Sigmoid colon (tissue), 4 donors: Measurements from ENCODE around the gene TRIM39.

Source experiments
- CTCF ChIP-seq, 4 experiments: fragments of 450-650 bp in 3 of 4; fragments of 200-600 bp in 1 of 4; IDR thresholded peaks; one replicate each; pipeline ENCODE4 v1.5.1; 2016 to 2019; ENCODE audit warnings: antibody characterized with exemption in 4 of 4, mild to moderate bottlenecking in 3 of 4, moderate library complexity in 2 of 4
- EP300 ChIP-seq, 4 donors: sonication (generic); formaldehyde crosslinking; IDR thresholded peaks; one replicate each; pipeline ENCODE4 v1.6.1; 2017; ENCODE audit warnings: antibody characterized with exemption in 4 of 4
- POLR2A ChIP-seq, 2 donors: fragments of 450-650 bp; IDR thresholded peaks; one replicate each; pipeline ENCODE4 v1.6.1; 2016; ENCODE audit warnings: antibody characterized with exemption in 2 of 2, mild to moderate bottlenecking in 2 of 2, moderate library complexity in 2 of 2
- POLR2AphosphoS5 ChIP-seq, 4 donors: sonication (generic); formaldehyde crosslinking; IDR thresholded peaks; one replicate each; pipeline ENCODE4 v1.6.1; 2017; ENCODE audit warnings: antibody characterized with exemption in 4 of 4

- TF ChIP-seq CTCF (IDR thresholded peaks at IDR 0.05) = no peak
- TF ChIP-seq POLR2A (IDR thresholded peaks at IDR 0.05) = no peak
- no peak for TF ChIP-seq EP300 (IDR thresholded peaks at IDR 0.05)
- no peak for TF ChIP-seq POLR2AphosphoS5 (IDR thresholded peaks at IDR 0.05)
These were observed 34.9 kb downstream of the TRIM39 start for GRCh38 chr6:30361661-30362060.
